Progenitor cell of endocrine pancreas (in vitro differentiated cells): Measurements from ENCODE around the gene PITPNC1. TPM values are rescaled to one million over a fixed set of nuclear protein-coding genes. Genes with fewer than 3 reads are reported as not detected.
"Not testable (repeated sequence)": the region's sequence is repeated elsewhere in the genome, so short reads cannot be mapped to it uniquely, and the experiment has no call there.

Experiments
- DNase-seq: peaks from one replicate; pipeline ENCODE4 v3.0.0; 2021; ENCODE audit warnings: low spot score; ENCODE audit not compliant: unreplicated experiment
- H3K27ac Mint-ChIP-seq: 2 replicates; pipeline ENCODE4 v1.8.0; 2021; ENCODE audit warnings: mild to moderate bottlenecking, moderate library complexity, mixed read lengths
- H3K27me3 Mint-ChIP-seq: 2 replicates; pipeline ENCODE4 v1.8.0; 2021; ENCODE audit warnings: mixed read lengths
- H3K36me3 Mint-ChIP-seq: 2 replicates; pipeline ENCODE4 v1.8.0; 2022; ENCODE audit warnings: mixed read lengths; ENCODE audit not compliant: insufficient read depth
- H3K4me1 Mint-ChIP-seq: 2 replicates; pipeline ENCODE4 v1.8.0; 2021; ENCODE audit warnings: low read depth, mixed read lengths
- H3K4me3 Mint-ChIP-seq: 2 replicates; pipeline ENCODE4 v1.8.0; 2021; ENCODE audit warnings: low read depth, mild to moderate bottlenecking, moderate library complexity, mixed read lengths
- H3K9me3 Mint-ChIP-seq: 2 replicates; pipeline ENCODE4 v1.8.0; 2021; ENCODE audit warnings: low read depth, mixed read lengths
- total RNA-seq: library from RNA; stranded (reverse); gene quantifications from 2 replicates; pipeline ENCODE4 v1.2.1, GENCODE V29; 2021
- TF ChIP-seq, protein P1 (sequence below): fragments of 200-600 bp; sonication (generic); IDR thresholded peaks from one replicate; pipeline ENCODE4 v1.5.0; 2021; ENCODE audit warnings: antibody characterized with exemption, mild to moderate bottlenecking; ENCODE audit not compliant: unreplicated experiment

PITPNC1 gene
- total RNA-seq, 1 donor from 2014 or later = 53.2 TPM

DNA sequence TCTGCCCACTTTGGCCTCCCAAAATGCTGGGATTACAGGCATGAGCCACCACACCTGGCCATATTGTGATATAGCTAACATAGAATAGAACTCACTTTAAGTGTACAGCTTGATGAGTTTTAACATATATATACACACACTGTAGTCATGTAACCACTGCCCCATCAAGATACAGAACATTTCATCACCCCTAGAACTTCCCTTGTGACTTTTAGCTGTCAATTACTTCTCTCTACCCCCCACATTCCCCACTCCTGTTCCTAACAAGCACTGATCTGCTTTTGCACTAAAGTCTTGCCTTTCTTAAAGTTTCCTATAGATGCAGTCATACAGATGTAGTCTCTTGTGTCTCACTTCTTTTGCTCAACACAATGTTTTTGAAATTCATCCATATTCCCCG lies 93.1 kb downstream of the PITPNC1 start:
- no peak for DNase-seq
- H3K4me3 Mint-ChIP-seq = no peak overlapping the region
- no peaks in the 10 kb centered on the region for H3K27me3 Mint-ChIP-seq
- peaks cover 6% of the 10 kb centered on the region for H3K36me3 Mint-ChIP-seq
- H3K9me3 Mint-ChIP-seq = peaks cover 6% of the 10 kb centered on the region
- H3K27ac Mint-ChIP-seq = no peak overlapping the region
- H3K4me1 Mint-ChIP-seq = peaks cover 33% of the 10 kb centered on the region
- TF ChIP-seq, protein P1, sequence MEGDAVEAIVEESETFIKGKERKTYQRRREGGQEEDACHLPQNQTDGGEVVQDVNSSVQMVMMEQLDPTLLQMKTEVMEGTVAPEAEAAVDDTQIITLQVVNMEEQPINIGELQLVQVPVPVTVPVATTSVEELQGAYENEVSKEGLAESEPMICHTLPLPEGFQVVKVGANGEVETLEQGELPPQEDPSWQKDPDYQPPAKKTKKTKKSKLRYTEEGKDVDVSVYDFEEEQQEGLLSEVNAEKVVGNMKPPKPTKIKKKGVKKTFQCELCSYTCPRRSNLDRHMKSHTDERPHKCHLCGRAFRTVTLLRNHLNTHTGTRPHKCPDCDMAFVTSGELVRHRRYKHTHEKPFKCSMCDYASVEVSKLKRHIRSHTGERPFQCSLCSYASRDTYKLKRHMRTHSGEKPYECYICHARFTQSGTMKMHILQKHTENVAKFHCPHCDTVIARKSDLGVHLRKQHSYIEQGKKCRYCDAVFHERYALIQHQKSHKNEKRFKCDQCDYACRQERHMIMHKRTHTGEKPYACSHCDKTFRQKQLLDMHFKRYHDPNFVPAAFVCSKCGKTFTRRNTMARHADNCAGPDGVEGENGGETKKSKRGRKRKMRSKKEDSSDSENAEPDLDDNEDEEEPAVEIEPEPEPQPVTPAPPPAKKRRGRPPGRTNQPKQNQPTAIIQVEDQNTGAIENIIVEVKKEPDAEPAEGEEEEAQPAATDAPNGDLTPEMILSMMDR = no peak

GRCh38 chr17:67471118-67471517 lies 94.0 kb downstream of the PITPNC1 start:
- TF ChIP-seq, protein P1 = no peak
- DNase-seq = no peak
- H3K9me3 Mint-ChIP-seq = peaks cover 6% of the 10 kb centered on the region
- no peak overlapping the region for H3K27ac Mint-ChIP-seq
- no peaks in the 10 kb centered on the region for H3K27me3 Mint-ChIP-seq
- peaks cover 6% of the 10 kb centered on the region for H3K36me3 Mint-ChIP-seq
- H3K4me1 Mint-ChIP-seq = peaks cover 35% of the 10 kb centered on the region
- H3K4me3 Mint-ChIP-seq = no peak overlapping the region

GRCh38 chr17:67472606-67473005 lies 95.5 kb downstream of the PITPNC1 start:
- not testable (repeated sequence) for H3K9me3 Mint-ChIP-seq, H3K4me3 Mint-ChIP-seq, H3K27ac Mint-ChIP-seq, H3K36me3 Mint-ChIP-seq, H3K27me3 Mint-ChIP-seq, DNase-seq
- peaks cover 26% of the 10 kb centered on the region for H3K4me1 Mint-ChIP-seq

GRCh38 chr17:67474081-67474661 lies 97.1 kb downstream of the PITPNC1 start:
- Mint-ChIP-seq H3K36me3 (peaks cover 6% of the 10 kb centered on the region), H3K27ac (no peak overlapping the region), H3K27me3 (no peaks in the 10 kb centered on the region), H3K4me3 (no peak overlapping the region), H3K4me1 (peaks cover 21% of the 10 kb centered on the region), H3K9me3 (peaks cover 6% of the 10 kb centered on the region)
- TF ChIP-seq, protein P1 = no peak
- DNase-seq = no peak

DNA sequence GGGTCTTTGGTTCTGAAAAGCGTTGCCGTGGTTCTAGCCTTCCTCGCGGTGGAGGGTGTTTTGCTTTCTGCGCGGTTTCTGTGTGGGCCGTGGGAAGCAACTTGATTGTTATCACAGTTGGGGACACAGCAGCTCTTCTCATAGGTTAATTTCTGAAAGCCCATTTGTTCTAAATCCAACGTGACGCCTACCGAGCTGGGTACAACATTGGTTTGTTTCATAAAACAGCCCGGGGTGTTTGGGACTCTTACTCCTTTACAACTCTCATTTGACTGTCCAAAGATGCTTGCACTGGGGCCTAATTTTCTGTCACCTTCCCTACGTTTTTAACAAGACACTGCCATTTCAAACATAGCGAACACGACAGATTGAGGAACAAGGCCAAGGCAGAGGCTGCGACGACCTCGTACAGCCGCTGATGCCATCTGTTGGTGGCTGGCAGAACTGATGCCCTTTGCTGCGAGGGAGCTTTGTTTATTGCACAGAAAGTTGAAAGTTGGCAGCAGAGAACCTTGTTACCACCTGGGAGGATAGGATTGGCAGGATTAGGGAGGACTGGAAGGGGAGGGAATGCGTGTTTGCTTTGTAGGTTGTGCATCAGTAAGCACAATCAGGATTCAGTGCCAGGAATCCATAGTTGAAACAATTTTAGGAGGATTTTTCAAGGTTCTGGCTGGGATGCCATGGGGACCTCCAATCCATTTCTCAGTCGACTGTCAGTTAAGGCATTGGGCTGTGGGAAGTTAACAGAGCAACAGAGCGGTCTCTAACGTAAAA lies 98.3 kb downstream of the PITPNC1 start:
- Mint-ChIP-seq H3K4me1 (peaks cover 18% of the 10 kb centered on the region), H3K27ac (peak overlapping the region; percentile 89), H3K27me3 (no peaks in the 10 kb centered on the region), H3K9me3 (peaks cover 6% of the 10 kb centered on the region), H3K36me3 (peaks cover 6% of the 10 kb centered on the region), H3K4me3 (no peak overlapping the region)
- TF ChIP-seq, protein P1 = peak; percentile 75
- DNase-seq = peak; percentile 17
